Measurements from ENCODE around the gene FMNL3.
"Not testable (repeated sequence)": the region's sequence is repeated elsewhere in the genome, so short reads cannot be mapped to it uniquely, and the experiment has no call there.

Gene FMNL3

DNA sequence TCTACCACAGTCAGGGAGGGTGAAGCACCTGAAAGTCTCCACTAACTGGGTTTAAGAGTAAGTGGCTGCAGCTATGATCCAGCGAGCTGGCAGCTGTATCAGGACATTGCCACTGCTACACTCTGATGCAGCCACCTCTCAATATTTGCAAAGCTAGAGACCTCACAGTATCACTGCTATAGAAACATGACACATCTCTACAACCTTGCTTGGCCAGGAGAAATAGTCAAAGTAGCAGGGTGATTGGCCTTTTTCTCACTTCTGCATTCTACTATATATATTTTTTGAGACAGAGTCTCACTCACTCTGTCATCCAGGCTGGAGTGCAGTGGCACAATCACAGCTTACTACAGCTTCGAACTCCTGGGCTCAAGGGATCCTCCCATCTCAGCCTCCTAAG is 9.3 kb upstream of the FMNL3 start:
- no peaks in the 10 kb centered on the region for H3K27me3 ChIP-seq (replicated peaks)
- TF ChIP-seq, protein P1, sequence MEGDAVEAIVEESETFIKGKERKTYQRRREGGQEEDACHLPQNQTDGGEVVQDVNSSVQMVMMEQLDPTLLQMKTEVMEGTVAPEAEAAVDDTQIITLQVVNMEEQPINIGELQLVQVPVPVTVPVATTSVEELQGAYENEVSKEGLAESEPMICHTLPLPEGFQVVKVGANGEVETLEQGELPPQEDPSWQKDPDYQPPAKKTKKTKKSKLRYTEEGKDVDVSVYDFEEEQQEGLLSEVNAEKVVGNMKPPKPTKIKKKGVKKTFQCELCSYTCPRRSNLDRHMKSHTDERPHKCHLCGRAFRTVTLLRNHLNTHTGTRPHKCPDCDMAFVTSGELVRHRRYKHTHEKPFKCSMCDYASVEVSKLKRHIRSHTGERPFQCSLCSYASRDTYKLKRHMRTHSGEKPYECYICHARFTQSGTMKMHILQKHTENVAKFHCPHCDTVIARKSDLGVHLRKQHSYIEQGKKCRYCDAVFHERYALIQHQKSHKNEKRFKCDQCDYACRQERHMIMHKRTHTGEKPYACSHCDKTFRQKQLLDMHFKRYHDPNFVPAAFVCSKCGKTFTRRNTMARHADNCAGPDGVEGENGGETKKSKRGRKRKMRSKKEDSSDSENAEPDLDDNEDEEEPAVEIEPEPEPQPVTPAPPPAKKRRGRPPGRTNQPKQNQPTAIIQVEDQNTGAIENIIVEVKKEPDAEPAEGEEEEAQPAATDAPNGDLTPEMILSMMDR (IDR thresholded peaks at IDR 0.05; ENCODE audit: low read depth, low read length, missing control alignments), result no peak
- no peaks in the 10 kb centered on the region for H3K36me3 ChIP-seq (replicated peaks)
- H3K27ac ChIP-seq, result no peak overlapping the region
- in situ Hi-C loops (cut with HindIII; ENCODE audit: low pct_ligation_motif_present, low sequenced_read_pairs), result no loop called here
- DNase-seq, result no peak
- H3K4me3 ChIP-seq (ENCODE audit: low read depth, low read length), result no peak overlapping the region

DNA sequence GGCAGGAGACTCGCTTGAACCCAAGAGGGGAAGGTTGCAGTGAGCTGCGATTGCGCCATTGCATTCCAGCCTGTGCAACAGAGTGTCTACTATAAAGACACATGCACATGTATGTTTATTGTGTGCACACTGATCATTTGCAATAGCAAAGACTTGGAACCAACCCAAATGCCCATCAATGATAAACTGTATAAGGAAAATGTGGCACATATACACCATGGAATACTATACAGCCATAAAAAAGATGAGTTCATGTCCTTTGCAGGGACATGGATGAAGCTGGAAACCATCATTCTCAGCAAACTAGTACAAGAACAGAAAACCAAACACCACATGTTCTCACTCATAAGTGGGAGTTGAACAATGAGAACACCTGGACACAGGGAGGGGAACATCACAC is 6.7 kb upstream of the FMNL3 start:
- H3K4me3 ChIP-seq (ENCODE audit: low read depth, low read length); DNase-seq; H3K27ac ChIP-seq; in situ Hi-C loops (cut with HindIII; ENCODE audit: low pct_ligation_motif_present, low sequenced_read_pairs); H3K36me3 ChIP-seq (replicated peaks); H3K27me3 ChIP-seq (replicated peaks): not testable (repeated sequence)

DNA sequence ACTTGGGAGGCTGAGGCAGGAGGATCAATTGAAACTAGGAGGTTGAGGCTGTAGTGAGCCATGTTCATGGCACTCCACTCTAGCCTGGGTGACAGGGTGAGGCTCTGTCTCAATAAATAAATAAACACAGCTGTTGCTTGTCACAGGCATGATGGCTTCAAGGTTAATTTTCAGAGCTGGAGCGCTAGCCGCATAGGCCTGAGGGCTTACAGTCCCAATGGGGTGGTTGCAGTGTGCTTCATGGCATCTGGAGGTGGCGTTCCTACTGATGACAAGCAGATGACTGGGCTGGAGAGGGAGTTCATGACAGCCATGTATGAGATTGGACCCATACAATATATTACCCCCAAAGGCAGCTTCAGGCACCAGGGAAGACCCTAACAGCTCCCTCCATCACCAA is 1.6 kb upstream of the FMNL3 start:
- in situ Hi-C loops (cut with HindIII; ENCODE audit: low pct_ligation_motif_present, low sequenced_read_pairs), result loop anchor here (5.0 kb wide), 1 partner anchor 67 kb away; no protein-coding TSS in a partner anchor
- no peak overlapping the region for H3K27ac ChIP-seq
- no peak overlapping the region for H3K4me3 ChIP-seq (ENCODE audit: low read depth, low read length)
- H3K27me3 ChIP-seq (replicated peaks), result no peaks in the 10 kb centered on the region
- TF ChIP-seq, protein P1 (IDR thresholded peaks at IDR 0.05; ENCODE audit: low read depth, low read length, missing control alignments), result no peak
- no peak for DNase-seq
- H3K36me3 ChIP-seq (replicated peaks), result no peaks in the 10 kb centered on the region

DNA sequence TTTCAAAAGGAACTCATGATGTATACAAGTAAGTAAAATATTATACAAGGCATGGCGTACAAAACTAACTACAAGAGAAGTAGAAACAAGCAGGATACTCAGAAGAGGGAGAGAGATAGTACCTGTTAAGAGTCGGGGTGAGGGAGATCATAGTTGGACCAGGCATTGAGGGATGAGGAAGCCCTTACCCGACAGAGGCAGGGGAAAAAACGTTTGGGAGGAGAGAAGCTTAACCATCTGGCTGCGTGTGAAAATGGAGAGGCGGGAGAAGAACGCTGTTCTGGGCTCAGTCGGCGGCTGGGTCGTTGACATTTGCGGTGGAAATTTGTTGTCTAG is 575 bp upstream of the FMNL3 start:
- no peak overlapping the region for H3K27ac ChIP-seq
- no peaks in the 10 kb centered on the region for H3K27me3 ChIP-seq (replicated peaks)
- in situ Hi-C loops (cut with HindIII; ENCODE audit: low pct_ligation_motif_present, low sequenced_read_pairs), result loop anchor here (5.0 kb wide), 1 partner anchor 65 kb away; no protein-coding TSS in a partner anchor
- no peak for DNase-seq
- TF ChIP-seq, protein P1 (IDR thresholded peaks at IDR 0.05; ENCODE audit: low read depth, low read length, missing control alignments), result no peak
- no peaks in the 10 kb centered on the region for H3K36me3 ChIP-seq (replicated peaks)
- H3K4me3 ChIP-seq (ENCODE audit: low read depth, low read length), result no peak overlapping the region

DNA sequence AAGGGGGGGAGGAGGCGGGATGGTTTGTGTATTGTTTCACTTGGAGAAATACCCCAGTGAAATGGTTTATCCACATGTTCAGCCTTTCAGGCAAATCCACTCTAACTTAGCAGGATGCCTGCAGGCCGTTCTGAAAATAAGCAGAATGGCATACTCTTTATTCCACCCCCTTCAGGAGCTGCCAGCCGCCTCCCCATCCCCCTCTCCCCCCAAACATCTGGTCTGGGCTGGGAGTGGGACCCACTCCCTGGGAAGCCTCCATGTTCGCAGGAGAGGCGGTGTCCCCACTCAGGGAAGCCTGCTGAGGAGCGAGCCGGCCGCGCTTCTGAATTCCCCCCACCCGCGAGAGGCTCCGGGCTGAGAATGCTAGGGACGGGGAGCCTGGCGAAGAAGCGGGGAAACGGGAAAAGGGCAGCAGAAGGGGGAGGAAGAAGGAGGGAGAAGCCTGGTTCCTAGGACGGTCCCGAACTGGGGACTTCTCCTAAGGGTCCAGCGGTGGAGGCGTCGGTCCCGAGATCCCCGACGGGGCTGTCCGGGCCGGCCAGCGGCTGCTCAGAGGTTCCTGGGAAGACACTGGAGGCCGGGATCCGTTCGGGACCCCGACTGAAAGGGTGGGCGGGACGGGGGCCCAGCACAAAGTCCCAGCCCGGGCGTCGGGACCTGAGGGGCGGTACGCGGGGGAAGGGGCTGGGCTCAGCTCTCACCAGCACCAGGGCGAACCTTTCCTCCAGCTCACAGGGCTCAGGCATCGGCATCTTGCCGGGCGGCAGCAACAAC is 666 bp downstream of the FMNL3 start:
- Histone ChIP-seq H3K4me3 (ENCODE audit: low read depth, low read length) (peak overlapping the region; percentile 86), H3K27me3 (replicated peaks) (no peaks in the 10 kb centered on the region), H3K36me3 (replicated peaks) (no peaks in the 10 kb centered on the region), H3K27ac (peak overlapping the region; percentile 88)
- in situ Hi-C loops (cut with HindIII; ENCODE audit: low pct_ligation_motif_present, low sequenced_read_pairs), result loop anchor here (5.0 kb wide), 1 partner anchor 64 kb away; no protein-coding TSS in a partner anchor
- TF ChIP-seq, protein P1 (IDR thresholded peaks at IDR 0.05; ENCODE audit: low read depth, low read length, missing control alignments), result no peak
- DNase-seq, result peak; percentile 23

DNA sequence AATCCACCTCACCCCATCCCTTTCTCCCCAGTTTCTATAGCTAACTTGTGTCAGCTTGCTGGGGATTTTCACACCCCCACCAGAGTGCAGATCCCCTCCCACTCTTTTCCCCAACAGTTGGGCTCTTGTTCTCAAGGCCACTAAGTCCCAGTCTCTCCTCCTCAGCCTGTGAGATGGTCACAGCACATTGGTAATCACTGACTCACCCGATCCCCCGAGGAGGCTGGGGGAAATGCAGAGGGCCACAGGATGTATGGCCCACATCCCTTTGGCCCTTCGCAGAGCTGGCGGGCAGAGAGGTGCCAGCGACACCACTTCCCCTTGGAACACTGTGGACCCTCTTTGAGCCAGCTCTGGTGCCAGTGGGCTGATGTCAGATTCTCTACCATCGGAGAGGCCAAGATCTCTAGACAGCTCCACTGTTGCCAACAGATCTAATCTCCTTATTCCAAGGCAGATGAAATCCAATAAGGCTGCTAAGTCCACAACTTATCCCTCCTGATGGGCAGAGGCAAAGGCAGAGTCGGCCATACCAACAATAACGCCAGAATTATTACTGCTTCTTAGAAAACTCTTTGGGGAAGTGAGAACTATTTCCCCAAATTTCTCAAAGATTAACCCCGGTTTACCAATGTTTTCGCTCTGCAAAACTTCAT is 1.6 kb downstream of the FMNL3 start:
- H3K27ac ChIP-seq, result peak overlapping the region; percentile 88
- in situ Hi-C loops (cut with HindIII; ENCODE audit: low pct_ligation_motif_present, low sequenced_read_pairs), result loop anchor here (5.0 kb wide), 1 partner anchor 63 kb away; no protein-coding TSS in a partner anchor
- TF ChIP-seq, protein P1 (IDR thresholded peaks at IDR 0.05; ENCODE audit: low read depth, low read length, missing control alignments), result peak; percentile 7
- no peaks in the 10 kb centered on the region for H3K36me3 ChIP-seq (replicated peaks)
- no peaks in the 10 kb centered on the region for H3K27me3 ChIP-seq (replicated peaks)
- H3K4me3 ChIP-seq (ENCODE audit: low read depth, low read length), result peak overlapping the region; percentile 86
- DNase-seq, result peak; percentile 80
